CD14-positive monocyte (primary cell): ENCODE data around the gene PELI2. TPM values are rescaled to one million over a fixed set of nuclear protein-coding genes. Genes with fewer than 3 reads are reported as not detected.

ENCODE experiments used
- DNase-seq, 3 donors: peaks; one replicate each; pipeline ENCODE4 v3.0.0-alpha.2; 2011 to 2022
- H2AFZ ChIP-seq: 2 replicates; pipeline ENCODE4 v1.6.0; 2012; ENCODE audit warnings: mild to moderate bottlenecking, low read depth, low read length, inconsistent platforms; ENCODE audit not compliant: insufficient read depth, poor library complexity, severe bottlenecking
- H3K27ac ChIP-seq, 2 donors: 1 replicate in 1 of 2; 2 replicates in 1 of 2; pipeline ENCODE4 v1.5.1; 2012 to 2013; ENCODE audit warnings: low read length in 2 of 2, control low read depth in 1 of 2, inconsistent platforms in 1 of 2, low read depth in 1 of 2, mild to moderate bottlenecking in 1 of 2
- H3K27me3 ChIP-seq, 2 donors: one replicate each; pipeline versions ENCODE4 v1.6.0 to v1.6.1; 2011 to 2013; ENCODE audit warnings: low read length in 2 of 2; ENCODE audit not compliant: control insufficient read depth in 2 of 2, insufficient read depth in 2 of 2
- H3K36me3 ChIP-seq, 2 donors: replicated peaks in 1 of 2; 1 replicate in 1 of 2; 2 replicates in 1 of 2; pipeline versions ENCODE4 v1.5.1 to v1.6.1; 2012 to 2013; ENCODE audit warnings: low read length in 2 of 2, control low read depth in 1 of 2, inconsistent platforms in 1 of 2, mild to moderate bottlenecking in 1 of 2; ENCODE audit not compliant: insufficient read depth in 2 of 2, control insufficient read depth in 1 of 2
- H3K4me1 ChIP-seq, 2 donors: 1 replicate in 1 of 2; 2 replicates in 1 of 2; pipeline versions ENCODE4 v1.5.1 to v1.6.1; 2012 to 2013; ENCODE audit warnings: low read length in 2 of 2, control low read depth in 1 of 2, inconsistent platforms in 1 of 2, mild to moderate bottlenecking in 1 of 2, moderate library complexity in 1 of 2; ENCODE audit not compliant: insufficient read depth in 2 of 2, control insufficient read depth in 1 of 2
- H3K4me2 ChIP-seq: replicated peaks from 2 replicates; pipeline ENCODE3; 2012; ENCODE audit warnings: low read length, moderate library complexity, mild to moderate bottlenecking; ENCODE audit not compliant: poor library complexity, severe bottlenecking; ENCODE audit errors: extremely low read depth
- H3K4me3 ChIP-seq, 3 experiments: fragments of 200-600 bp in 1 of 3; sonication (generic) in 1 of 3; replicated peaks in 1 of 3; 1 replicate in 2 of 3; 2 replicates in 1 of 3; pipeline ENCODE4 v1.5.1; 2011 to 2013; ENCODE audit warnings: low read length in 3 of 3, mild to moderate bottlenecking in 3 of 3, control low read depth in 2 of 3, low read depth in 2 of 3, inconsistent platforms in 1 of 3, moderate library complexity in 1 of 3
- H3K79me2 ChIP-seq: 2 replicates; pipeline ENCODE4 v1.6.0; 2012; ENCODE audit warnings: mild to moderate bottlenecking, control low read depth, inconsistent platforms, low read length, moderate library complexity; ENCODE audit not compliant: insufficient read depth
- H3K9ac ChIP-seq: 2 replicates; pipeline ENCODE4 v1.6.0; 2017; ENCODE audit warnings: low read length, mild to moderate bottlenecking; ENCODE audit not compliant: insufficient read depth, poor library complexity, severe bottlenecking
- H3K9me3 ChIP-seq, 2 donors: replicated peaks in 1 of 2; 1 replicate in 1 of 2; 2 replicates in 1 of 2; pipeline versions ENCODE4 v1.5.1 to v1.6.1; 2012 to 2013; ENCODE audit warnings: low read length in 2 of 2, control low read depth in 1 of 2; ENCODE audit not compliant: control insufficient read depth in 1 of 2, insufficient read depth in 1 of 2
- H4K20me1 ChIP-seq: 2 replicates; pipeline ENCODE4 v1.6.0; 2012; ENCODE audit warnings: mild to moderate bottlenecking, low read length, control low read depth, moderate library complexity; ENCODE audit not compliant: insufficient read depth
- H3K27ac Mint-ChIP-seq, 7 donors: one replicate each; pipeline ENCODE4 v1.8.0; 2020; ENCODE audit warnings: mild to moderate bottlenecking in 7 of 7, mixed read lengths in 7 of 7, moderate library complexity in 6 of 7, inconsistent platforms in 2 of 7
- H3K27me3 Mint-ChIP-seq, 3 donors: one replicate each; pipeline ENCODE4 v1.8.0; 2021 to 2022; ENCODE audit warnings: low read depth in 3 of 3, mild to moderate bottlenecking in 3 of 3, mixed read lengths in 3 of 3, moderate library complexity in 3 of 3, inconsistent platforms in 1 of 3
- H3K36me3 Mint-ChIP-seq, 2 donors: one replicate each; pipeline ENCODE4 v1.8.0; 2020; ENCODE audit warnings: mixed read lengths in 2 of 2, inconsistent platforms in 1 of 2, mild to moderate bottlenecking in 1 of 2
- H3K4me1 Mint-ChIP-seq: one replicate; pipeline ENCODE4 v1.8.0; 2020; ENCODE audit warnings: mild to moderate bottlenecking, mixed read lengths
- H3K4me3 Mint-ChIP-seq, 2 donors: one replicate each; pipeline ENCODE4 v1.8.0; 2020; ENCODE audit warnings: mild to moderate bottlenecking in 2 of 2, mixed read lengths in 2 of 2, moderate library complexity in 1 of 2
- H3K9me3 Mint-ChIP-seq, 7 donors: one replicate each; pipeline ENCODE4 v1.8.0; 2020 to 2022; ENCODE audit warnings: mixed read lengths in 7 of 7, mild to moderate bottlenecking in 6 of 7, moderate library complexity in 6 of 7, inconsistent platforms in 2 of 7
- WGBS: methylation state at CpG from one replicate; pipeline ENCODE4 v1.1.5; 2013; ENCODE audit warnings: missing lambda C conversion rate; ENCODE audit not compliant: insufficient coverage; 5-methylcytosine and 5-hydroxymethylcytosine counted together
- intact Hi-C, 2 donors: fragments of 100-400 bp; cut with micrococcal nuclease; formaldehyde crosslinking; loops; one replicate each; pipeline versions ENCODE4 v1.15.0 to v1.15.1; 2023
- polyA plus RNA-seq, 3 donors: library from polyadenylated mRNA; depleted of rRNA in 1 of 3; unstranded in 2 of 3; stranded (reverse) in 1 of 3; fragments of 300-500 nt in 2 of 3; fragments of >200 nt in 1 of 3; fragmentation: Illumina TruSeq in 2 of 3; gene quantifications; 1 replicate in 2 of 3; 2 replicates in 1 of 3; pipeline ENCODE4 v1.2.3, GENCODE V29; 2012 to 2021
- TF ChIP-seq, protein P1 (sequence below): fragments of 200-600 bp; IDR thresholded peaks from one replicate; pipeline ENCODE4 v1.8.0; 2022; ENCODE audit warnings: antibody characterized with exemption, mild to moderate bottlenecking

The PELI2 gene
- polyA plus RNA-seq, 3 donors, result 10.1 to 35.8 (median 12.5) TPM

DNA sequence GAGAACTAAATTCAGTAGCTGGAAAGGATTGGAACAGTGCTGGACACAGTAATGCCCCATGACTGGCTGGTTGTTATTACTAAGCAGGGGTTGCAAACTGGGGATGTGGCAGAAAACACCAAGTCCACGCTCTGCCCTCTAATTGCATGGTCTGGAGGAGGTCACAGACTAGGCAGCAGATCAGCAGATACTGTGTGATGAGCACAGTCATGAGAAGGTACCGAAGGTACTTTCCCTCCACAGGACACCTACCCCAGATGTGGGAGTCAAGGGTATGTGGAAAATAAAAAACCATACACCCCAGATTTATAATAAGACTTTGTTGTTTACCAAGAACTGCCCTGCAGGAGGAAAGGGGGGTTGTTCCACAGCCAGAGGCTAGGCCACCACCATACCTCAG is 175.3 kb downstream of the PELI2 start:
- Histone ChIP-seq H3K9ac (no peak overlapping the region), H3K79me2 (no peaks in the 10 kb centered on the region), H3K9me3 (no peaks in the 10 kb centered on the region), H4K20me1 (peaks cover 48% of the 10 kb centered on the region), H3K36me3 (peaks cover 76 to 96% of the 10 kb centered on the region in 2 donors), H3K27ac (peak overlapping the region in 1 of 2 donors; percentile 15), H2AFZ (no peak overlapping the region), H3K4me2 (no peak overlapping the region), H3K4me3 (no peak overlapping the region), H3K4me1 (no peaks in the 10 kb centered on the region), H3K27me3 (no peaks in the 10 kb centered on the region)
- H3K36me3 Mint-ChIP-seq, result peaks cover 72 to 85% of the 10 kb centered on the region in 2 donors
- no peaks in the 10 kb centered on the region for H3K9me3 Mint-ChIP-seq
- TF ChIP-seq, protein P1, sequence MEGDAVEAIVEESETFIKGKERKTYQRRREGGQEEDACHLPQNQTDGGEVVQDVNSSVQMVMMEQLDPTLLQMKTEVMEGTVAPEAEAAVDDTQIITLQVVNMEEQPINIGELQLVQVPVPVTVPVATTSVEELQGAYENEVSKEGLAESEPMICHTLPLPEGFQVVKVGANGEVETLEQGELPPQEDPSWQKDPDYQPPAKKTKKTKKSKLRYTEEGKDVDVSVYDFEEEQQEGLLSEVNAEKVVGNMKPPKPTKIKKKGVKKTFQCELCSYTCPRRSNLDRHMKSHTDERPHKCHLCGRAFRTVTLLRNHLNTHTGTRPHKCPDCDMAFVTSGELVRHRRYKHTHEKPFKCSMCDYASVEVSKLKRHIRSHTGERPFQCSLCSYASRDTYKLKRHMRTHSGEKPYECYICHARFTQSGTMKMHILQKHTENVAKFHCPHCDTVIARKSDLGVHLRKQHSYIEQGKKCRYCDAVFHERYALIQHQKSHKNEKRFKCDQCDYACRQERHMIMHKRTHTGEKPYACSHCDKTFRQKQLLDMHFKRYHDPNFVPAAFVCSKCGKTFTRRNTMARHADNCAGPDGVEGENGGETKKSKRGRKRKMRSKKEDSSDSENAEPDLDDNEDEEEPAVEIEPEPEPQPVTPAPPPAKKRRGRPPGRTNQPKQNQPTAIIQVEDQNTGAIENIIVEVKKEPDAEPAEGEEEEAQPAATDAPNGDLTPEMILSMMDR, result no peak
- no peak overlapping the region for H3K4me3 Mint-ChIP-seq
- peaks cover 0 to 2% (median 2%) of the 10 kb centered on the region in 3 donors for H3K27me3 Mint-ChIP-seq
- H3K27ac Mint-ChIP-seq, result peak overlapping the region in 3 of 7 donors; percentile 31 to 69 (median 52)
- intact Hi-C loops, result no loop called here
- no peak for DNase-seq
- no peaks in the 10 kb centered on the region for H3K4me1 Mint-ChIP-seq
- no CpG with 5 or more reads among the region's 2 CpGs for WGBS

- WGBS, result 100% methylated on average over 3 of the region's 5 CpGs
- Mint-ChIP-seq H3K36me3 (peaks cover 70 to 88% of the 10 kb centered on the region in 2 donors), H3K27me3 (peaks cover 0 to 2% (median 2%) of the 10 kb centered on the region in 3 donors), H3K4me3 (no peak overlapping the region), H3K9me3 (no peaks in the 10 kb centered on the region), H3K27ac (peak overlapping the region in 3 of 7 donors; percentile 44 to 55 (median 52)), H3K4me1 (no peaks in the 10 kb centered on the region)
- peaks cover 74 to 96% of the 10 kb centered on the region in 2 donors for H3K36me3 ChIP-seq
- no peak overlapping the region for H3K4me2 ChIP-seq
- intact Hi-C loops, result no loop called here
- no peak overlapping the region for H3K4me3 ChIP-seq
- H3K4me1 ChIP-seq, result no peaks in the 10 kb centered on the region
- H4K20me1 ChIP-seq, result peaks cover 46% of the 10 kb centered on the region
- H3K27ac ChIP-seq, result peak overlapping the region in 1 of 2 donors; percentile 12
- TF ChIP-seq, protein P1, result peak; percentile 38
- H3K27me3 ChIP-seq, result no peaks in the 10 kb centered on the region
- H3K79me2 ChIP-seq, result no peaks in the 10 kb centered on the region
- H2AFZ ChIP-seq, result no peak overlapping the region
- no peak for DNase-seq
- H3K9me3 ChIP-seq, result no peaks in the 10 kb centered on the region
- H3K9ac ChIP-seq, result no peak overlapping the region
Measured at GRCh38 chr14:56294128-56294527, 175.9 kb downstream of the PELI2 start.
